Ovary (tissue), 3 donors: ENCODE measurements around the gene SLC33A1.
"Not testable (repeated sequence)": the region's sequence is repeated elsewhere in the genome, so short reads cannot be mapped to it uniquely, and the experiment has no call there.

Source experiments
- EP300 ChIP-seq: sonication (generic); formaldehyde crosslinking; IDR thresholded peaks from one replicate; pipeline ENCODE4 v1.6.1; 2017; ENCODE audit warnings: antibody characterized with exemption
- POLR2A ChIP-seq: fragments of 450-650 bp; IDR thresholded peaks from one replicate; pipeline ENCODE4 v1.6.1; 2017; ENCODE audit warnings: antibody characterized with exemption, mild to moderate bottlenecking, moderate library complexity
- TF ChIP-seq, protein P1 (sequence below), 3 donors: fragments of 450-650 bp in 2 of 3; fragments of 200-600 bp in 1 of 3; IDR thresholded peaks; one replicate each; pipeline versions ENCODE4 v1.5.1 to v1.8.0; 2016 to 2022; ENCODE audit warnings: antibody characterized with exemption in 3 of 3, mild to moderate bottlenecking in 1 of 3
- donor health status: DM: no; HTN: no; CAD: no.

DNA sequence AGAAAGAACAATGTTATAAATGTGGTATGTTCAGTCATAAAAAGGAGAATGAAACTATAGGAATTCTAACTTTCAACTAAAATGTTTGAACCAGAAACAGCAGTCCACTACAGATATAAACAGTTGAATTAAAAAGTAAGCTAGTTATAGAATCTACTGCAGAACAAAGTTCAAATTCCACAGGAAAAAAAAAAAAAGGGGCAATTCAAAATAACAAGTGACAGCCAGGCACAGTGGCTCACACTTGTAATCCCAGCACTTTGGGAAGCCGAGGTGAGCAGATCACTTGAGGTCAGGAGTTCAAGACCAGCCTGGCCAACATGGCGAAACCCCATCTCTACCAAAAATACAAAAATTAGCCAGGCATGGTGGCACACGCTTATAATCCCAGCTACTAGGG is 4.8 kb downstream of the SLC33A1 start:
- TF ChIP-seq EP300, POLR2A: not testable (repeated sequence)
- TF ChIP-seq, protein P1, sequence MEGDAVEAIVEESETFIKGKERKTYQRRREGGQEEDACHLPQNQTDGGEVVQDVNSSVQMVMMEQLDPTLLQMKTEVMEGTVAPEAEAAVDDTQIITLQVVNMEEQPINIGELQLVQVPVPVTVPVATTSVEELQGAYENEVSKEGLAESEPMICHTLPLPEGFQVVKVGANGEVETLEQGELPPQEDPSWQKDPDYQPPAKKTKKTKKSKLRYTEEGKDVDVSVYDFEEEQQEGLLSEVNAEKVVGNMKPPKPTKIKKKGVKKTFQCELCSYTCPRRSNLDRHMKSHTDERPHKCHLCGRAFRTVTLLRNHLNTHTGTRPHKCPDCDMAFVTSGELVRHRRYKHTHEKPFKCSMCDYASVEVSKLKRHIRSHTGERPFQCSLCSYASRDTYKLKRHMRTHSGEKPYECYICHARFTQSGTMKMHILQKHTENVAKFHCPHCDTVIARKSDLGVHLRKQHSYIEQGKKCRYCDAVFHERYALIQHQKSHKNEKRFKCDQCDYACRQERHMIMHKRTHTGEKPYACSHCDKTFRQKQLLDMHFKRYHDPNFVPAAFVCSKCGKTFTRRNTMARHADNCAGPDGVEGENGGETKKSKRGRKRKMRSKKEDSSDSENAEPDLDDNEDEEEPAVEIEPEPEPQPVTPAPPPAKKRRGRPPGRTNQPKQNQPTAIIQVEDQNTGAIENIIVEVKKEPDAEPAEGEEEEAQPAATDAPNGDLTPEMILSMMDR (IDR thresholded peaks at IDR 0.05), result not testable (repeated sequence)
